Neural cell (in vitro differentiated cells): ENCODE data around the gene PDS5B.

Experiments used
- CTCF ChIP-seq: fragments of 450-650 bp; IDR thresholded peaks from 2 replicates; pipeline ENCODE4 v1.5.1; 2014; ENCODE audit warnings: antibody characterized with exemption, mild to moderate bottlenecking, moderate library complexity; ENCODE audit not compliant: poor library complexity, severe bottlenecking
- EP300 ChIP-seq: fragments of 450-650 bp; conservative IDR thresholded peaks from 2 replicates; pipeline ENCODE4 v1.6.1; 2014; ENCODE audit warnings: antibody characterized with exemption, mild to moderate bottlenecking, moderate library complexity; ENCODE audit not compliant: poor library complexity, severe bottlenecking
- EZH2 ChIP-seq: fragments of 200-600, 300-800 bp; shearing (Covaris generic), sonication (generic); IDR thresholded peaks from 2 replicates; pipeline ENCODE4 v1.6.1; 2014; ENCODE audit warnings: antibody characterized with exemption, low read length, borderline replicate concordance, mild to moderate bottlenecking; ENCODE audit not compliant: insufficient read depth, poor library complexity, severe bottlenecking
- POLR2AphosphoS5 ChIP-seq: IDR thresholded peaks from 2 replicates; pipeline ENCODE4 v1.6.1; 2012
- RAD21 ChIP-seq: fragments of 450-650 bp; conservative IDR thresholded peaks from 2 replicates; pipeline ENCODE4 v1.6.1; 2014; ENCODE audit warnings: antibody characterized with exemption, mild to moderate bottlenecking, moderate library complexity
- REST ChIP-seq: IDR thresholded peaks from 2 replicates; pipeline ENCODE4 v1.6.1; 2012; ENCODE audit warnings: borderline replicate concordance
- TAF1 ChIP-seq: IDR thresholded peaks from 2 replicates; pipeline ENCODE4 v1.6.1; 2012; ENCODE audit warnings: low read depth

- no peak for TF ChIP-seq EP300
- no peak for TF ChIP-seq CTCF
- no peak for TF ChIP-seq EZH2
- TF ChIP-seq POLR2AphosphoS5, result no peak
- TF ChIP-seq TAF1, result no peak
- TF ChIP-seq RAD21, result no peak
- no peak for TF ChIP-seq REST
These were observed 77.4 kb downstream of the PDS5B start for GRCh38 chr13:32663660-32664059.
